Esophagus (tissue), 2 donors: ENCODE data around the gene ZNRF2. TPM values are rescaled to one million over a fixed set of nuclear protein-coding genes. Genes with fewer than 3 reads are reported as not detected.
A peak's percentile ranks its signal among the peaks of the same experiment; 100 is the strongest.

Experiments used
- H3K27ac ChIP-seq, 2 donors: one replicate each; pipeline ENCODE4 v1.5.1; 2013; ENCODE audit warnings: low read depth in 2 of 2, mild to moderate bottlenecking in 2 of 2, inconsistent platforms in 1 of 2, low read length in 1 of 2, moderate library complexity in 1 of 2
- H3K27me3 ChIP-seq, 2 donors: one replicate each; pipeline ENCODE4 v1.6.1; 2013; ENCODE audit warnings: low read length in 2 of 2, control low read depth in 1 of 2, mild to moderate bottlenecking in 1 of 2; ENCODE audit not compliant: insufficient read depth in 2 of 2, control insufficient read depth in 1 of 2
- H3K36me3 ChIP-seq, 2 donors: one replicate each; pipeline ENCODE4 v1.6.1; 2013; ENCODE audit warnings: low read length in 1 of 2; ENCODE audit not compliant: control insufficient read depth in 2 of 2, insufficient read depth in 2 of 2
- H3K4me1 ChIP-seq, 2 donors: one replicate each; pipeline ENCODE4 v1.6.1; 2013; ENCODE audit warnings: low read length in 1 of 2; ENCODE audit not compliant: control insufficient read depth in 2 of 2, insufficient read depth in 2 of 2
- H3K4me3 ChIP-seq, 2 donors: one replicate each; pipeline ENCODE4 v1.5.1; 2013; ENCODE audit warnings: low read length in 2 of 2, mild to moderate bottlenecking in 2 of 2, low read depth in 1 of 2, moderate library complexity in 1 of 2
- H3K9me3 ChIP-seq, 2 donors: one replicate each; pipeline ENCODE4 v1.6.1; 2013; ENCODE audit warnings: mild to moderate bottlenecking in 2 of 2, low read depth in 1 of 2, low read length in 1 of 2, moderate library complexity in 1 of 2; ENCODE audit not compliant: control insufficient read depth in 2 of 2, insufficient read depth in 1 of 2
- WGBS, 2 donors: extraction: QIAGEN DNeasy Blood & Tissue Kit; methylation state at CpG; one replicate each; pipeline ENCODE4 v1.1.7; 2013; 5-methylcytosine and 5-hydroxymethylcytosine counted together
- polyA plus RNA-seq, 2 donors: library from polyadenylated mRNA; stranded (reverse); fragments of 200-250 nt; gene quantifications; one replicate each; pipeline ENCODE4 v1.2.3, GENCODE V29; 2013
- donor health status: healthy with polysubstance abuse.
- donor health status: Bipolar disorder and iron deficiency.

Gene ZNRF2
- polyA plus RNA-seq, 2 donors = 7.9 to 9.0 TPM

- H3K36me3 ChIP-seq = no peaks in the 10 kb centered on the region
- H3K27ac ChIP-seq = no peak overlapping the region
- no peak overlapping the region for H3K4me3 ChIP-seq
- no peaks in the 10 kb centered on the region for H3K4me1 ChIP-seq
- H3K27me3 ChIP-seq = no peaks in the 10 kb centered on the region
- H3K9me3 ChIP-seq = no peaks in the 10 kb centered on the region
Observed at GRCh38 chr7:30328381-30328780, 44.0 kb downstream of the ZNRF2 start.

DNA sequence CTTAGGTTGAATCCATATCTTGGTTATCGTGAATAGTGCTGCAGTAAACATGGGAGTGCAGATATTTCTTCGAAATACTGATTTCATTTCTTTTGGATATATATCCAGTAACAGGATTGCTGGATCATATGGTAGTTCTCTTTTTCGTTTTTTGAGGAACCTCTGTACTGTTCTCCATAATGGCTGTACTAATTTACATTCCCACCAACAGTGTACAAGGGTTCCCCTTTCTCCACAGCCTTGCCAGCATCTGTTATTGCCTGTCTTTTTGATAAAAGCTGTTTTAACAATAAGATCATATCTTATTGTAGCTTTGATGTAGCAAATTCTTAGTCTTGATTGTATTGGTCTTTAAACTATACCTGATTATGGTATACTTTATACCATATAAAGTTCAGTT, 45.3 kb downstream of the ZNRF2 start:
- no peaks in the 10 kb centered on the region for H3K27me3 ChIP-seq
- H3K27ac ChIP-seq = no peak overlapping the region
- no peaks in the 10 kb centered on the region for H3K4me1 ChIP-seq
- H3K9me3 ChIP-seq = no peaks in the 10 kb centered on the region
- H3K36me3 ChIP-seq = no peaks in the 10 kb centered on the region
- H3K4me3 ChIP-seq = no peak overlapping the region
- WGBS, 2 donors = 84 to 89% methylated on average over 3 of the region's 3 CpGs

DNA sequence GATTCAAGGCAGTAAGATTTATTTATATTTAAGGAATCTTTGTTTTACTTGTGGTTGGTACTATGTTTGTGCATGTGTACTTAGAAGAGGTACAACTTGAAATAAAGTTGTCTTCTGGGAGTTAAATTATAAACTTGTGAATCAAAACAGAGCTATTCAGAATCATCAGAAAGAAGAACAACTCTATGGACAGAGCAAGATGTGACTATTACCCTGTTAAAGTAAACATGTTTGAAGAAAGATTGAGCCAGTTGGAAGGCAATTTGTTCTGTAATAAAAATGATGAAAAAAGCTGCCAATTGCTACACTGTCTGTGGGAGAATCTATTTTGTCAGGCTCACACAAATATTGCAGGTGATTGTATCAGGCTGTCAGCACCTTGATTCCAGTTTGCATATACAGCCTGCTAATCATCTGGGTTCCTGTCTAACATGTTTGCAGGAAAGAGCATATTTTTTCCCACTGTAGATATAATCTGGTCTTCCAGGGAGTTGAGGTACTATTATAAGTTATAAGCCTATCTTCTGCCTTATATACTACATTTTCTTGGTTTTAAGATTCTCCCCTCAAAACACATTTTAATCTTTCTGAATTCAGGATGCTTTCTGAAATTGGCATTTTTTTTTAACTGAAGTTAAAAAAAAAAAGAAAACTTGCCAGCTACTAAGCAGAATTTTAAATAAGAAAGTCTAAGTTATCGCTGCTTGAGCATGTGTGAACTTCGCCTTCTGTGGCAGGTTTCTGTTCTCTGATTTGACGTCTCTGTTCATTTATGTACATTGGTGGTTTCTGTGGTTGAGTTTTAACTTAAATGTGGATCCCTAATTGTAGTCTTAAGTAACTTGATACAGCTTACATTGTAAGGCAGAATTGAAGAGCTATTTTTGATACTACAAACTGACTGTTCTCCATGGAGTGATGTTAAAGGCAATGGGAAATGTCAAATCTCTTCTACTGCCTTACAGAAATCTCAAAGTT, 46.0 kb downstream of the ZNRF2 start:
- Histone ChIP-seq H3K4me3 (no peak overlapping the region), H3K27ac (no peak overlapping the region), H3K9me3 (no peaks in the 10 kb centered on the region), H3K36me3 (no peaks in the 10 kb centered on the region), H3K27me3 (no peaks in the 10 kb centered on the region), H3K4me1 (no peaks in the 10 kb centered on the region)
- WGBS, 2 donors = 64 to 74% methylated on average over 3 of the region's 3 CpGs

DNA sequence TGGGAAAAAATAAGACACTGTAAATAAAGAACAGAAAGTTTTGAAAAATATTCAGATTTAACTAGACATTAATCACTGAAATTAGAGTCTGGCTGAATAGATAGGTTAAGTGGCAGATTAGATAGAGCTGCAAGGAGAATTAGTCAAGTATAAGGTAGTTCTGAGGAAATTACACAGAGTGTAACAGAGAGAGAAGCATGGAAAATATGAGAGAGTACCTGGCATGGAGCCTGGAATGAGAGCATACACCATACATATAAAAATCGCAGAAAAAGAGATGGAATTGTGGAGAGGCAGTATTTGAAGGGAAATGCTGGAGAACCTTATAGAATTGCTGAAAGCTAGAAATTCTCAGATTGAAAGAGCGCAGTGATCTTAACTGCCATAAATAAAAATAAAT, 46.9 kb downstream of the ZNRF2 start:
- Histone ChIP-seq H3K4me1 (no peaks in the 10 kb centered on the region), H3K27me3 (no peaks in the 10 kb centered on the region), H3K9me3 (no peaks in the 10 kb centered on the region), H3K27ac (no peak overlapping the region), H3K4me3 (no peak overlapping the region), H3K36me3 (no peaks in the 10 kb centered on the region)
- 83 to 87% methylated on average over 2 of the region's 2 CpGs for WGBS, 2 donors

DNA sequence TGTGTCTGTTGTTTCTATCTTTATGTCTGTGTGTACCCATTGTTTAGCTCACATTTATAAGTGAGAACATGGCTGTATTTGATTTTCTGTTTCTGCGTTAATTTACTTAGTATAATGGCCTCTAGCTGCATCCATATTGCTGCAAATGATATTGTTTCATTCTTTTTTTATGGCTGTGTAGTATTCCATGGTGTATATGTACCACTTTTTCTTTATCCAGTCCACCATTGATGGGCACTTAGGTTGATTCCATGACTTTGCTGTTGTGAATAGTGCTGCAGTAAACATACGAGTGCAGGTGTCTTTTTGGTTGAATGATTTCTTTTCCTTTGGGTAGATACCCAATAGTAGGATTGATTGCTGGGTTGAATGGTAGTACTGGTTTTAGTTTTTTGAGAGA, 48.2 kb downstream of the ZNRF2 start:
- Histone ChIP-seq H3K27ac (no peak overlapping the region), H3K36me3 (no peaks in the 10 kb centered on the region), H3K4me1 (no peaks in the 10 kb centered on the region), H3K4me3 (no peak overlapping the region), H3K9me3 (no peaks in the 10 kb centered on the region), H3K27me3 (no peaks in the 10 kb centered on the region)
- 96 to 100% methylated on average over 2 of the region's 2 CpGs for WGBS, 2 donors

DNA sequence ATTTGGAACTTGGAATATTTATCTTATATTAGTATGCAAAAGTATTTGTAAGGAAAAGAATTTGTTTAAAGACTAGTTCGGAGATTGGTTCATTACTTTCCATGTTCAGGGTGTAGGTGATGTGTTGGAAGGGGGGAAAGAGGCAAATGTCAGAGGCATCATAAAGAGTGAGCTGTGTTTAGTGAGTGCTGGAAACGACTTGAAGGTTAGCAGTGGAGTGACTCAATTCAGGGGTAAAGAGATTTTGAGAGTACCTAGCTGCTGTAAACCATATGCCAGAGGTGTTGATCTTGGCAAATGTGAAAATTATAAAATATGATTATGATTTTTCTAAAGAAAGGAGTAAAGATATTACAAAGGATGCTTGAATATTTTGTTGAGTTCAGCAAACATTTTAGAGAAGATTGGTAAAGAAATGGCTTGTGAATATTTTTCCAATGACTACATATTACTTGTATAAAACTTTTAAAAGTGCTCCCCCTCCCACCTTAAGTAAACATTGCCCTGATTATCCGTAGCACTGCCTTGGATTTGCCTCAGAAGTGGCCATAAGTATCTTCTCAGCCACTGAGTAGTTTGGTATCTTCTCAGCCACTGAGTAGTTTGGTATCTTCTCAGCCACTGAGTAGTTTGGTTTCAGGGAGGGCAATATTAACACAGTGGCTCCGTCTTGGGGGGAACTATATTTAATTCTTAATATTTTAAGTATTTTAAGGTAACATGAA, 51.5 kb downstream of the ZNRF2 start:
- H3K36me3 ChIP-seq = no peaks in the 10 kb centered on the region
- no peaks in the 10 kb centered on the region for H3K27me3 ChIP-seq
- no peaks in the 10 kb centered on the region for H3K4me1 ChIP-seq
- H3K9me3 ChIP-seq = no peaks in the 10 kb centered on the region
- H3K4me3 ChIP-seq = no peak overlapping the region
- H3K27ac ChIP-seq = no peak overlapping the region
- WGBS, 2 donors = 51 to 52% methylated on average over 4 of the region's 4 CpGs

GRCh38 chr7:30344513-30344912, 60.1 kb downstream of the ZNRF2 start:
- H3K4me3 ChIP-seq = no peak overlapping the region
- no peaks in the 10 kb centered on the region for H3K4me1 ChIP-seq
- no peaks in the 10 kb centered on the region for H3K9me3 ChIP-seq
- H3K27me3 ChIP-seq = no peaks in the 10 kb centered on the region
- no peaks in the 10 kb centered on the region for H3K36me3 ChIP-seq
- 56 to 61% methylated on average over 1 of the region's 1 CpG for WGBS, 2 donors
- no peak overlapping the region for H3K27ac ChIP-seq

GRCh38 chr7:30347226-30348082, 63.1 kb downstream of the ZNRF2 start:
- Histone ChIP-seq H3K36me3 (no peaks in the 10 kb centered on the region), H3K27me3 (no peaks in the 10 kb centered on the region), H3K27ac (no peak overlapping the region), H3K4me3 (no peak overlapping the region), H3K4me1 (no peaks in the 10 kb centered on the region), H3K9me3 (no peaks in the 10 kb centered on the region)
- WGBS, 2 donors = 86 to 87% methylated on average over 2 of the region's 2 CpGs

- WGBS, 2 donors = 27 to 37% methylated on average over 2 of the region's 2 CpGs
- H3K4me1 ChIP-seq = no peaks in the 10 kb centered on the region
- no peak overlapping the region for H3K4me3 ChIP-seq
- H3K36me3 ChIP-seq = no peaks in the 10 kb centered on the region
- no peaks in the 10 kb centered on the region for H3K9me3 ChIP-seq
- peak overlapping the region; percentile 6 to 77 for H3K27ac ChIP-seq
- H3K27me3 ChIP-seq = no peaks in the 10 kb centered on the region
Observed at GRCh38 chr7:30348083-30348560, 63.7 kb downstream of the ZNRF2 start.
